NCI-H1694 (cell line): ENCODE data around the gene SIDT2.
"Not testable (repeated sequence)": the region's sequence is repeated elsewhere in the genome, so short reads cannot be mapped to it uniquely, and the experiment has no call there.

ENCODE experiments used
- DNase-seq: peaks from one replicate; lab custom pipeline; 2025; lab: John Stamatoyannopoulos, UW

SIDT2 gene

GRCh38 chr11:117172724-117173421 lies 5.7 kb upstream of the SIDT2 start:
- no peak for DNase-seq

- DNase-seq = no peak
Observed at GRCh38 chr11:117175104-117175503, 3.4 kb upstream of the SIDT2 start.

- no peak for DNase-seq
Observed at GRCh38 chr11:117175781-117176180, 2.8 kb upstream of the SIDT2 start.

- DNase-seq = no peak
Observed at GRCh38 chr11:117176186-117176585, 2.4 kb upstream of the SIDT2 start.

GRCh38 chr11:117177534-117178209 lies 871 bp upstream of the SIDT2 start:
- DNase-seq = no peak

- no peak for DNase-seq
Observed at GRCh38 chr11:117179048-117179999, 781 bp downstream of the SIDT2 start.

- no peak for DNase-seq
Observed at GRCh38 chr11:117180020-117180419, 1.5 kb downstream of the SIDT2 start.

- peak; percentile 24 for DNase-seq
Observed at GRCh38 chr11:117180661-117181585, 2.4 kb downstream of the SIDT2 start.

- no peak for DNase-seq
Observed at GRCh38 chr11:117181586-117182550, 3.3 kb downstream of the SIDT2 start.

- DNase-seq = no peak
Observed at GRCh38 chr11:117182551-117182935, 4.0 kb downstream of the SIDT2 start.

- not testable (repeated sequence) for DNase-seq
Observed at GRCh38 chr11:117183178-117183577, 4.6 kb downstream of the SIDT2 start.

- DNase-seq = no peak
Observed at GRCh38 chr11:117183724-117184349, 5.3 kb downstream of the SIDT2 start.

- DNase-seq = no peak
Observed at GRCh38 chr11:117185736-117186430, 7.3 kb downstream of the SIDT2 start.

- no peak for DNase-seq
Observed at GRCh38 chr11:117186431-117186761, 7.9 kb downstream of the SIDT2 start.

- DNase-seq = no peak
Observed at GRCh38 chr11:117187007-117187406, 8.5 kb downstream of the SIDT2 start.

- no peak for DNase-seq
Observed at GRCh38 chr11:117187428-117187798, 8.9 kb downstream of the SIDT2 start.

GRCh38 chr11:117187799-117188481 lies 9.4 kb downstream of the SIDT2 start:
- DNase-seq = no peak

GRCh38 chr11:117188620-117189081 lies 10.1 kb downstream of the SIDT2 start:
- DNase-seq = no peak
